ENCODE measurements around the gene KCNA2.

DNA sequence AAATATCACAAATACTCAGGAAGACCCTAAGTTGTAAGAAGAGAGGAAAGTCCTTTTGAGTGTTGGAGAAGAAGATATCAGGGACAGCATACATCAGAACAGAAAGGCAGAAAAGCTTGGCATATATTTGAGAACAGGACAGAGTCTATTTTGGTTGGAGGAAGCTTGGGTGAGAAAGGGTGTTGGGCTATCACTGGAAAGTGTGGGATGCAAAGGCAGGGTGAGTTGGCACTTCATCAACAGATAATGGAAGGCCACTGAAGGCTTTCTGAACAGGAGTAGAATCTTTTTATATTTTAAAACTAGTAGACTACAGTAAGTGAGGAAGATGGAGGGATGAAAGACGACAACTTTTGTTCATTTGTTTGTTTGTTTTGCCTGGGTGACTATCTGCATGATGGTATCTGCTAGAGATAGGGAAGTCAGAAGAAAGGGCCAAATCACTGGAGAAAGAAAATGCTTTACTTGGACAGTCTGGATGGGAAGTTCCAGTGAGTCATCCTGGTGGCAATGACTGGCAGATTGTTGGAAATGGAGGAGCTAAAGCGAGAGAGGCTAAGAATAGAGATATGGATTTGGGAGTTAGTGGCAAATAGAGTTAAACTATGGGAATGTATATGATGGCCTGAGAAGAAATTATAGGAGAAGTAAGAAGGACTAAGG is 33.7 kb upstream of the KCNA2 start:
- TF ChIP-seq, protein P1, sequence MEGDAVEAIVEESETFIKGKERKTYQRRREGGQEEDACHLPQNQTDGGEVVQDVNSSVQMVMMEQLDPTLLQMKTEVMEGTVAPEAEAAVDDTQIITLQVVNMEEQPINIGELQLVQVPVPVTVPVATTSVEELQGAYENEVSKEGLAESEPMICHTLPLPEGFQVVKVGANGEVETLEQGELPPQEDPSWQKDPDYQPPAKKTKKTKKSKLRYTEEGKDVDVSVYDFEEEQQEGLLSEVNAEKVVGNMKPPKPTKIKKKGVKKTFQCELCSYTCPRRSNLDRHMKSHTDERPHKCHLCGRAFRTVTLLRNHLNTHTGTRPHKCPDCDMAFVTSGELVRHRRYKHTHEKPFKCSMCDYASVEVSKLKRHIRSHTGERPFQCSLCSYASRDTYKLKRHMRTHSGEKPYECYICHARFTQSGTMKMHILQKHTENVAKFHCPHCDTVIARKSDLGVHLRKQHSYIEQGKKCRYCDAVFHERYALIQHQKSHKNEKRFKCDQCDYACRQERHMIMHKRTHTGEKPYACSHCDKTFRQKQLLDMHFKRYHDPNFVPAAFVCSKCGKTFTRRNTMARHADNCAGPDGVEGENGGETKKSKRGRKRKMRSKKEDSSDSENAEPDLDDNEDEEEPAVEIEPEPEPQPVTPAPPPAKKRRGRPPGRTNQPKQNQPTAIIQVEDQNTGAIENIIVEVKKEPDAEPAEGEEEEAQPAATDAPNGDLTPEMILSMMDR (IDR thresholded peaks at IDR 0.05), result no peak
- no peak for TF ChIP-seq EZH2 (IDR thresholded peaks at IDR 0.05; ENCODE audit: borderline replicate concordance, insufficient read depth, low read depth, low read length, poor library complexity, severe bottlenecking)

Measured in B cell (primary cell).